HT1080 (cell line): ENCODE data around the gene SH3RF3. TPM values are rescaled to one million over a fixed set of nuclear protein-coding genes. Genes with fewer than 3 reads are reported as not detected.

Experiments
- DNase-seq: peaks from one replicate; pipeline ENCODE4 v3.0.0-alpha.2; 2015; ENCODE audit warnings: low read depth
- total RNA-seq: library from RNA; depleted of rRNA; stranded (reverse); fragments of >200 nt; shearing (Covaris generic); gene quantifications from 2 replicates; pipeline ENCODE4 v1.2.3, GENCODE V29; 2014

Gene SH3RF3
- total RNA-seq, 1 experiment from 2014 or later, result 5.0 TPM

- DNase-seq, result no peak
Measured at GRCh38 chr2:109348671-109349502, 219.9 kb downstream of the SH3RF3 start.

DNA sequence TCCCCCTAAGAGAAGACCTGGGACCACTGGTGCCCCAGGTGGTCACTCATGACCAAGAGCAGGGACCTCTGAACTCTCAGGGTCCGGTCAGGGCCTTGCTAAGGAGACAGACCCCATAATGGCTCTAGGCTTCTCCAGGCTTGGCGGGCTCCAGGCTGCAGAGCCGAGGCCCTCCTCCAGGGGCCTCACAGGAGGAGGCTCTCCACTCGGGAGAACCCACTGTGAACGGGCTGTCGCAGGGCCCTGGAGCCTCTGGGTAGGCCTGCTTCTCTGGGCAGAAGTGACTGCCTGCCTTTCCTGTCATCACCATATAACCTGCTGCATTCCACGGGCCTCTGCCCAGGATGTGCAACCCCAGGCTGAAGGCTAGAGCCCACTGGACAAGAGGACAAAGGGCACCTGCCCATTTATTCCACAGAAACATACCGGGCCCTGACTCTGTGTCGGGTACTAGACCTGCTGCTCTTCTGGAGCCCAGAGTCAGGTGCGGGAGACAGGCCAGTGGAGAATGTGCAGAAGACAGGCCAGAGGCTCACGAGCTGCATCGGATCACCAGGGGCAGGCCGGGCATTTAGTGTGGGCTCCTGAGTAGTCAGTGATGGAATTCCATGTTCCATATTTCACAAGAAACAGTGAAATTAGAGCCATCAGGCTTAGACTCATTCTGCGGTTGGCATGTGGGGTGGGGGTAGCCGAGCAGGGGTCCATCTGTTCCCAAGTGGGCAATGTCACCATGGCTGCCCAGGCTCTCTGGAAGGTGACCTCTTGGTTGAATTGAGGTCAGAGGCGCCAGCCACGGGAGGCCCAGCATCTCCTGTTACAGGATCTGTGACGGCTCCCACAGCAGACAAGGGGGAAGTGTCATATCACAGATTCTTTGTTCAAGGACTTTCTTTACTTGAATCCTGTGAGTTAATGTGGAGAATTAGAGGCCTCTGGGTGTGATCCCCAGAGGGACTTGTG, 220.8 kb downstream of the SH3RF3 start:
- DNase-seq, result no peak

DNA sequence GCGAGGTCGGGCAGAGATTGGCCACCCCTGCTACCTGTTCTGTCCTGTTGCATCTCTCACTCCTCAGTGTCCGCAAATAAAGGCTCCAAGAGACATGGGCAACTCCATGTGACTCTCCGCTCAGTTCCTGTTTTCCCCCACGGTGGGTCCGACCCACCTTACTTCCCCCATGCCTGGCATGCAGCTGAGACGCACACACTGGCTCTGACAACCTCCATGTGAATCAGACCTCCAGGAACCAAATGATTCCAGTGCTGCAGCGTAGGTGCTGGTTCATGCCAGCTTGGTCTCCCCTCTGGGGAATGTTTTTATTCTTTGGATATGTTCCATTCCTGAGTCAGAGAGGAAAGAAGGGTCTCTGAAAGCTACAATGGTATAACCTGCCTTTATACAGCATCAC, 221.5 kb downstream of the SH3RF3 start:
- peak; percentile 43 for DNase-seq

DNA sequence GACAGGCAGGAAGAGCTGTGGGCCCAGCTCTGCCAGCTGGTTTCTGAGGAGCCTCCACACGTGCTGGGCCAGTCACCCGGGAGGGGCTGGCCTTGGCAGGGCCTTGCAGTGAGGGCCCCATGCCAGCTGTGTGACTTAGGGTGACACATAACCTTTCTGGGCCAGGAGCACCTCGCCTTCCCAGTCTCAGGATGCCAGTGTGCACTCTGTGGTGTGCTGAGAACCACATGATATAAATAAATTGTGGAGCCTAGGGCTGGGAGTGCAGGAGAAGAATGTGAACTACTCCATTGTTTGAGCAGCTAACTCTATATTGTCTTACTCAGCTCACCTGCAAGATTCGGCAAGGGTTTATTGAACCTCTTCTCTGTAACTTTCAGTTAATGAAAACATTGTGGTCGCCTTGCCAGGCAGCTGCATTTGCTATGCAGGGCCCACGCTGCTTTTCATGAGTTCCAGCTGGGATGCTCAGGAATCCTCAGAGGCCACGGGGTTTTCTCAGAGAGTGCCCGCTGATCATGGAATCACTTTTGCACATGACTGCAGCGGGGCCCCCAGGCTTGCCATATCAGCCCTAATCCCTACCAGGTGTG, 222.3 kb downstream of the SH3RF3 start:
- peak; percentile 99 for DNase-seq

DNA sequence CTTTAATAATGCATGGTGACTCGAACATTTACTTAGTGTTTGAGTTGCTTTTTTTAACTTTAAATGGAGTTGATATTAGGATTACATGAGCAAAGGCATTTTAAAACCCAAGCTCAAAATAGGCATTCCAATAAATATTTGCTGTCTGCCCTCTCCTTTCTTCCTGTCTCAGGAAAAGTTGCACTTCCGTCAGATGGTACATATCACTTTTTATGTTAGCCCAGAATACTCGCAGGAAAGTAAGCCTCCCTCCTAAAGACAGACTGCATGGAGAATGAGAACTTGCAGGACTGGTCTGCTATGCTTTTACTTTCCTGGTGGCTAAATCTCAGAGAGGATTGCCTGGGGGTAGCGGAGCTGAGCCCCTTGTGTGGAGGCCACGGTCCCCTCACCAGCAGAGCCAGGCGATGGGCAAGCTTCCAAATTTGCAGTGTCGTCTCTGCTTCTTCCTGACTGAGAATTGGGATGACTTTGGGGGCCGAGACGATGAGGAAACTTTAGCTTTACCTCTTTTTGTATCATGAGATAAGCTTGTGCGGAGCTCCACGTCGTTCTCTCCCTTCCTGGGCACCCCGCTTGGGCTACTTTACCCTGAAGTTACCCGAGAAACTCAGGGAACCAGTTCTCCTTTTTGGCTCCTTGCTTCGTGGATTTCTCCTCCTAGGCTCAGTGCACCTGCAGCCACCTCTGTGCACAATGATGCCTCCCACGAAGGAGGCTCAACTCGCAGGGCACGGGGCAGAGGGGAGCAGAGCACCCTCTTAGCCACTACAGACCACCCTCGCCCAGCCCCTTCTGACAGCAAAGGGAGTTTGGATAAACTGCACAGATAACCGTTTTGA, 223.3 kb downstream of the SH3RF3 start:
- no peak for DNase-seq

DNA sequence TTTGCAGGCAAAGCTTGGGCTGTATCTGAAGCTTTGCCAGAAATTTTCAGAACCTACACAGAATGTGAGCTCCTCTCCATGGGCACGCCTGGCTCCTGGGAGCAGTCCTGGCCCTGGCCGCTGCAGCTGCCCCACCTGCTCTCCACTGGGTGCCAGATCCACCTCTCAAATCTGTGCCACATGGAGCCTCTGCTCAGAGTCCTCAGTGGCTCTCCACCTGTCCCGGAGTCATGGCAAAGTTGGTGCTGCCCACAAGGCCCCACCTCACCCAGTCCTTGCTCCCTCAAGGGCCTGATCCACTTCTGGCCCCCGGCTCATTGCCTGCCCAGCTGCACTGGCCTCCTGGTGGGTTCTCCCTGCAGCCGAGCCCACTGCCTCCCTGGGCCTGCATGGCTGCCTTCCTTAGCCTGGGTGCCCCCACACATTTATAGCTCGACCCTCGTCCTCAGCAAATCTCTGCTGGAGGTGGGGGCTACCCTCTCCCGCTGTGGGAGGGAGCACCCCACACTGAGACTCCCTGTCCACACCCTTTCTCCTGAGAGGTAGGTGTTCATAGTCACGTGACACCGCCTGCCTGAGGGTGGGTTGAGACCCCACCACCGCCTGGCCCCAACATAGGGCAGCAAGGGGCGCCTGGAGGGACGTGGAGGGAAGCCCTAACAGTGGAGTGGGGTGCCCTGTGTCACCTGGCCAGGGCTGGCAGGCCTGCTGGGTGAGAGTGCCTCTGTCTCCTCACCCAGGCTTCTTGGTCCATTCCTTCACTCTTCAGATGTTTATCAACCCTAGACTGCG, 224.1 kb downstream of the SH3RF3 start:
- DNase-seq, result no peak

DNA sequence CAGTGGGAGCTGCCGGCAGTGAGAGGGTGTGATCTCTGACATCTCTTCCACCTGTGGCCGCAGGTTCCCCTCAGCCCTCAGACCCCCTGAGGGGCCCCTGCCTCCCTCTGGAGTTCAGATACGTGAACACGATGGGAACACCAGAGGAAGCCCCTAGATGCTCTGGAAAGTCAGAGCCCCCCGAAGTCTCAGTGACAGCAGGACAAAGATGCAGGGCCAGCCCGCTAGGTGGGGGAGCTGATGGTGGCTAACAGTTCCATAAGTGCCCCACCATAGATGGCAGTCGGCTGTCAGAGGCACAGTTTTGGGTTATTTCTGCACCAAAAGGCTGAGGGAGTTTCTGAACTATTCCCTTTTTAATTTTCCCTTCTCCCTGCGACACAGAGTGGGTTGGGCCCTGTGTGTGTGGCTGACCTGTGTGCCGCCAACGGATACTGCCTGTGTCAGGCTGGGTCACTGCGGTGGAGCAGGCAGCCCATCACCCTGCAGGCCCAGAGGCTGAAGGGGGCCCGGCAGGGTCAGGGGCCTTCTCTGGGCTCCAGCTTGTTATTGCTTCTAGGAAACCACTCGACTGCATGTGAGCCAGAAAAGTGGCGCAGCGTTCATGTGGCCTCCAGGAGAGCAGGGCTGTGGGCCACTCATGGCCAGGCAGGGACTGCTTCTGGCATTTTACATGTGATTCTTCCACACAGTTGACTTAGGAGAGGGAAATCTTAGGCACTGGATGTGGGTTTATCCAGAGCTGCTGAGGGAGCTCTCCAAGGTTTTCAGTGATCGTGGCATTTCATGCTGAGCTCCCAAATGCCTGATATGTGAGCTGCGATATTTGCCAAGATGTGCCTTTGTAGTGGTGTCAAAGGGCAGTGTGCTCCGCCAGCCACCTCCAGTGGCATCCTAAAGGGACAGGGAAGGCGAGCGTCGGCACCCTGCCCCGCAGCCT, 225.1 kb downstream of the SH3RF3 start:
- DNase-seq, result no peak

DNA sequence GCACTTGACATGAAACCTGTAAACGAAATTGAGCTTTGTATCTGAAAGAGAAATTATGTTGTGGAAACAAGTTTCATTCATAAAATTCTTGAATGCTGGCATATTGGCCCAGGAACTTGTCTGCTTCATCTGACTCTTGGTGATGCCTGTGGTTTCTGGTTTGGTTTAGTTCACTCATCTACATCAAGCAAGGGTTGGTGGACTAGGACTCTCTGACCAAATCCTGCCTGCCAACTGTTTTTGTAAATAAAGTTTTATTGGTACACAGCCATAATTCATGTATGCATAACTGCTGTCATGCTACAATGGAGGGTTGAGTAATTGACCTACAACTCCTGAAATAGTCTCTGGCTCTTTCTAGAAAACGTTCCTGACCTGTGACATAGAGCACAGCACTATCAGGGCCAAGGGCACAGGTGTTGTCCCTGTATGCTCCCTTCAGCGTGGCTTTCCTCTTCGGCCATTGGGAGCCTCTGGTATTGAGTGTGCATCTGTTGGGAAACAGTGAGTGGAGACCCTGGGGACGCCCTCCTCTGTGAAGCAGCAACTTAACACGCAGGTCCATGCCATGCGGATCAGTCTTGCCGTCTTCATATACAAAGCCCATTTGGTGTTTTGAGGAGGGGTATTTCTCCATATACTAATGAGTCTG, 226.3 kb downstream of the SH3RF3 start:
- no peak for DNase-seq

GRCh38 chr2:109356324-109357035, 227.5 kb downstream of the SH3RF3 start:
- no peak for DNase-seq

GRCh38 chr2:109364217-109364616, 235.2 kb downstream of the SH3RF3 start:
- DNase-seq, result no peak

DNA sequence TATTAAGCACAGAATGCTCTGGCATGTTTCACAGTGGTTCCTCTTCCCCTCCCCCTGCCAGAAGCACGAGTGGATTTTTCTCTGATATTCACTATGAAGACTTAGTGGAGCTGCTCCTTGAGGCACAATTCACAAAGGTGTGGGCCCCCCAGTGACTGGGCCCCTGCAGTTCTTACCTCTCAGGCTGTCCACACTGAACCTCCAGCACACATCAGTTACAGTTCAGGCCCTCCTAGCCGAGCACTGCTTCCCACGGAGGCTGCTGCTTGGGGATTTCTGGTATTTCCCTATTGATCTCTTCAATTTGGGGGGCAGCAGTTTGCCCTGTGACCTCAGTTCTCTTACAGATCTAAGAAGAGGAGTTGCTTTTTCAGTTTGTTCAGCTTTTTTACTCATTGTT, 236.1 kb downstream of the SH3RF3 start:
- no peak for DNase-seq

GRCh38 chr2:109367683-109368082, 238.7 kb downstream of the SH3RF3 start:
- no peak for DNase-seq

DNA sequence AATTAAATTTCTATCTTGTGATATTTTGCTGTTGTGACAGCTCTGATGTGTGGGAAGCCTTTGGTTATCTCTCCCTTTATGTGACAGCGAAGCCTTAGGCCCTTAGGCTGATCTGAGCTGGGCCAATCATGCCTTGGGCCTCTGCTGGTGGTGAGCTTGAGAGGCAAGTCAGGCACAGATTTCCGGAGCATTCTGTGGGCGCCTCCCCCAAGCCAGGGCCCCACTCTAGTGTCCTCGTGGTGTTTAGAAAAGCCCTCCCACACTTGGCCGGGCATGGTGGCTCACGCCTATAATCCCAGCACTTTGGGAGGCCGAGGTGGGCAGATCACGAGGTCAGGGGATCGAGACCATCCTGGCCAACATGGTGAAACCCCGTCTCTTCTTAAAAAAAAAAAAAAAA, 239.8 kb downstream of the SH3RF3 start:
- DNase-seq, result no peak

DNA sequence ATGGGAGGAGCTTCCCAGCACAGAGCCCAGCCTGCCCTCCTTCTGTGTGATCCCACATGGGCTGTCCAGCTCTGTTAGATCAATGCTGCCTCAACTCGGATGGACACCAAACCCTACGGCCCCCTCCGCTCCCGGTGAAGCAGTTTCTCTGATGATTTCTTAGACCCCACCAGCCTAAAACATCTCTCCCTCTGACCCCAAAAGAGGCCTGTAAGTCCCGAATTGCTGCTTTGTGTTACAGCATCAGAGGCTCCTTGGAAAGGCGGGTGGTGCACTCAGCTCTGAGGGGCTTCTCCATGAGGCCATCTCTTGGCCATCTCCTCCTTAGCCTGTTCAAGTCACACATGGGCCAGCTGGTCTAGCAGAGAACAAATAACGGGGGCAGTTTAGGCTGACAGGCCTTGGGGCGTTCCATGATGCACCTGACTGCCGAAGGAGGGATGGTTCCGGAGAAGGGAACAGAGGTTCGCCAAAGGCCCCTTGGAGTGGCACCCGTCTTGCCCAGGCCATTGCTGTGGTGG, 240.7 kb downstream of the SH3RF3 start:
- no peak for DNase-seq

DNA sequence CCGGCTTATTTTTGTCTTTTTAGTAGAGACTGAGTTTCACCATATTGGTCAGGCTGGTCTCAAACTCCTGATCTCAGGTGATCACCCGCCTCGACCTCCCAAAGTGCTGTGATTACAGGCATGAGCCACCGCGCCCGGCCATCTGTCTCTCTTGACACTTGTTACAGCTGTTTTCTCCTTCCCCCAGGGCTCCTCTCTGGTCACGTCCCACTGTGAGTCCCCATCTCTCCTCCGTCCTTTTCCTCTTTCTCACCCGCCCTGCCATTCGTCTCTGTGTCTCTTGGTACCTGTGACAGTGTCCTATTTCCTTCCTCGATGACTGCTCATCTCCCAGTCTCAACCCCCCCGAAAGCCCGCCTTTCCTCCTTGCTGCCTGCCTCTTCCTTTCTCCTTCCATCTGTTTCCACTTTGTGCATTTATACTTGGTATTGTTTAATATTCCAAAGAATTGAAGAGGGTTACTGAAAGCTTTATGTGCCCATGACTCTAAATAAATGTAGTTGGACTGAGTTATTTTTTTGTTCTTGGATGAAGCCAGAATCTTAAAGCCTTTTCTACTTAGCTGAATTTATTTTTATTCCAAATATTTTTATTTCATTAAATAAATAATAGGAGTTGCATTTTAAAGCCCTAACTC, 241.5 kb downstream of the SH3RF3 start:
- DNase-seq, result no peak

DNA sequence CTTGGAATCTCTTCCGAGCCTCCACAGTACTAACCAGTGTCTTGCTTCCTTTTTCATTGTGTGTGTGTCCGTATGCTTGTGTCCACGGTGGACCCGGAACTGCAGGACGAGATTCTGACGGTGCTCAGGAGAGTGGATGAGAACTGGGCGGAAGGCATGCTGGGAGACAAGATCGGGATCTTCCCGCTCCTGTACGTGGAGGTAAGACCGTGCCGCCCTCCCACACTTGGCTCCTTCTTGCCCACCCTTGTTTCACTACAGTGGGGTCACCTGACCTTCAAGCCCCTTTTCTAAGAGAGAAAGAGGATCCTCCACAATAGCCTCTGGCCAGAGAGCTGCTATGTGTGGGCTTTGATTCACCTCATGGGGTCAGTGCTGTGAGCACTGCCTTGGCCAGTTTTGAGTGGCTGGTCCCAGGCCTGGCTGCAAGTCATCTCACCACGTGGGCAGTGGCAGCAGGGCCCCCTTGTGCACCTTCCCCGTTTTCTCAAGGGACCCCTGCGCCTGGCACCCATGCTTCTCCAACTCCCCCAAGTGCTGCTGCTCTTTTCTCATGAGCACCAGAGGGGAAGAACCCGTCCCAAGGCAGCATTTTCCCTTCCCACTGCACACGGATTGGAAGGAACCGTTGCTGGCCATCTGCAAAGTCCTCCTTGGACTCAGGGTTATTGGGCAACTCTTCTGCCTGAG, 242.6 kb downstream of the SH3RF3 start:
- no peak for DNase-seq
